Esophagus muscularis mucosa (tissue), 4 donors: ENCODE measurements around the gene IL18BP.

Experiments used
- CTCF ChIP-seq, 3 experiments: fragments of 200-600 bp in 2 of 3; fragments of 450-650 bp in 1 of 3; sonication (generic) in 2 of 3; IDR thresholded peaks; one replicate each; pipeline ENCODE4 v1.5.1; 2017 to 2019; ENCODE audit warnings: antibody characterized with exemption in 3 of 3, mild to moderate bottlenecking in 2 of 3, moderate library complexity in 1 of 3
- EP300 ChIP-seq: sonication (generic); formaldehyde crosslinking; IDR thresholded peaks from one replicate; pipeline ENCODE4 v1.6.1; 2017; ENCODE audit warnings: antibody characterized with exemption
- POLR2A ChIP-seq: fragments of 450-650 bp; IDR thresholded peaks from one replicate; pipeline ENCODE4 v1.6.1; 2017; ENCODE audit warnings: antibody characterized with exemption, moderate library complexity, mild to moderate bottlenecking, low read depth

- TF ChIP-seq CTCF (IDR thresholded peaks at IDR 0.05) = no peak
- TF ChIP-seq POLR2A = no peak
- TF ChIP-seq EP300 = no peak
Measured at GRCh38 chr11:71977090-71977489, 21.6 kb upstream of the IL18BP start.
